ENCODE data around the gene CCDC71.

DNA sequence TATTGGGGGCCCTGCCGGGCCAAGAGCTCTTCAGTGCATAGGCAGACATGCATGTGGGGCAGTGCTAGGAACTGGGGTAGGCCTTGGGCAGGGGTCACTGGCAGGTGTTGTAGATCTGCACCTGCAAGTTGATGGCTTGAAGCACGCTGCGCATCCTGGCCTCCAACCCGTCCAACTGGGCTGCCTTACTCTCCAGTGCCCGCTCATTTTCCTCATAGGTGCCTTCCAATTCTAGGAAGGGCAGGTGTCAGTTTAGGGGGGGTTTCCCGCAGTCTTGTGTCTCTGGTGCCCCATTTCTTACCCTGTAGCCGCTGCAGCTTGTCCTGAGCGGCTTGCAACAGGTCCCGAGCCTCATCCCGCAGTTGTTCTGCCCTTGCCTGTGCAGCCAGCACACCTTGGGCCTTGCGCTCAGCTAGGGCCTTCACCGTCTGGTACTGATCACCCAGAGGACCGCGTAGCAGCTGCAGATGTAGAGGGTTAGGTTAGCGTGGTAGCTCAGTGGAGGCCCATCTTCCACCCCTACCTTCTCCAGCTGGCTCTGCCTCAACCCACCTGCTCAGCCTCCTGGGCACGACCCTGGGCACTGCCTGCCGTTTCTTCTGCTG is 44.9 kb downstream of the CCDC71 start:
- TF ChIP-seq, protein P1, sequence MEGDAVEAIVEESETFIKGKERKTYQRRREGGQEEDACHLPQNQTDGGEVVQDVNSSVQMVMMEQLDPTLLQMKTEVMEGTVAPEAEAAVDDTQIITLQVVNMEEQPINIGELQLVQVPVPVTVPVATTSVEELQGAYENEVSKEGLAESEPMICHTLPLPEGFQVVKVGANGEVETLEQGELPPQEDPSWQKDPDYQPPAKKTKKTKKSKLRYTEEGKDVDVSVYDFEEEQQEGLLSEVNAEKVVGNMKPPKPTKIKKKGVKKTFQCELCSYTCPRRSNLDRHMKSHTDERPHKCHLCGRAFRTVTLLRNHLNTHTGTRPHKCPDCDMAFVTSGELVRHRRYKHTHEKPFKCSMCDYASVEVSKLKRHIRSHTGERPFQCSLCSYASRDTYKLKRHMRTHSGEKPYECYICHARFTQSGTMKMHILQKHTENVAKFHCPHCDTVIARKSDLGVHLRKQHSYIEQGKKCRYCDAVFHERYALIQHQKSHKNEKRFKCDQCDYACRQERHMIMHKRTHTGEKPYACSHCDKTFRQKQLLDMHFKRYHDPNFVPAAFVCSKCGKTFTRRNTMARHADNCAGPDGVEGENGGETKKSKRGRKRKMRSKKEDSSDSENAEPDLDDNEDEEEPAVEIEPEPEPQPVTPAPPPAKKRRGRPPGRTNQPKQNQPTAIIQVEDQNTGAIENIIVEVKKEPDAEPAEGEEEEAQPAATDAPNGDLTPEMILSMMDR (IDR thresholded peaks at IDR 0.05) = no peak
- no peak for TF ChIP-seq POLR2A (IDR thresholded peaks at IDR 0.05)

Measured in tibial nerve (tissue), 3 donors.